ENCODE data around the gene ENAM. TPM values are rescaled to one million over a fixed set of nuclear protein-coding genes. Genes with fewer than 3 reads are reported as not detected.
A peak's percentile ranks its signal among the peaks of the same experiment; 100 is the strongest.

The ENAM gene
- total and polyA plus RNA-seq, 2 donors (not counting 1 experiment from before 2014, with no cell fraction given), result 0.50 to 0.58 TPM

GRCh38 chr4:70601422-70602039 is 27.0 kb upstream of the ENAM start:
- no peak overlapping the region for H3K4me2 ChIP-seq (ENCODE audit: extremely low read depth, insufficient read depth, low read length)
- DNase-seq (ENCODE audit: low read depth in 2 of 2), result peak; percentile 59 to 77
- TF ChIP-seq EZH2 (IDR thresholded peaks at IDR 0.05; ENCODE audit: low read length, missing control alignments) (no peak), CTCF (conservative IDR thresholded peaks at IDR 0.05 in 1 of 2, IDR thresholded peaks at IDR 0.05 in 1 of 2; ENCODE audit: low read depth in 1 of 2, low read length in 2 of 2) (peak; percentile 77 to 84)
- no peak overlapping the region for H3K9ac ChIP-seq (ENCODE audit: insufficient read depth, low read length)
- no peaks in the 10 kb centered on the region for H3K9me3 ChIP-seq (ENCODE audit: control insufficient read depth, insufficient read depth, low read depth, low read length)
- no peaks in the 10 kb centered on the region for H3K79me2 ChIP-seq (ENCODE audit: control insufficient read depth, insufficient read depth, low read length)
- no peaks in the 10 kb centered on the region for H3K27me3 ChIP-seq (ENCODE audit: control insufficient read depth, insufficient read depth, low read length)
- H3K36me3 ChIP-seq (ENCODE audit: control insufficient read depth, insufficient read depth, low read length), result no peaks in the 10 kb centered on the region
- H3K27ac ChIP-seq (ENCODE audit: insufficient read depth, low read length), result no peak overlapping the region
- no peaks in the 10 kb centered on the region for H4K20me1 ChIP-seq (ENCODE audit: control insufficient read depth, extremely low read depth, insufficient read depth, low read length)
- H3K4me1 ChIP-seq (ENCODE audit: control insufficient read depth, extremely low read depth, insufficient read depth, low read length), result no peaks in the 10 kb centered on the region
- H3K4me3 ChIP-seq (replicated peaks in 1 of 4; ENCODE audit: control extremely low read depth in 1 of 4, insufficient read depth in 1 of 4, low read depth in 3 of 4, low read length in 4 of 4), result no peak overlapping the region
- H2AFZ ChIP-seq (ENCODE audit: low read length), result no peak overlapping the region

GRCh38 chr4:70603856-70604255 is 24.7 kb upstream of the ENAM start:
- H3K4me2 ChIP-seq (ENCODE audit: extremely low read depth, insufficient read depth, low read length), result no peak overlapping the region
- H3K27me3 ChIP-seq (ENCODE audit: control insufficient read depth, insufficient read depth, low read length), result no peaks in the 10 kb centered on the region
- no peaks in the 10 kb centered on the region for H3K79me2 ChIP-seq (ENCODE audit: control insufficient read depth, insufficient read depth, low read length)
- no peaks in the 10 kb centered on the region for H3K36me3 ChIP-seq (ENCODE audit: control insufficient read depth, insufficient read depth, low read length)
- H2AFZ ChIP-seq (ENCODE audit: low read length), result no peak overlapping the region
- no peak overlapping the region for H3K27ac ChIP-seq (ENCODE audit: insufficient read depth, low read length)
- DNase-seq (ENCODE audit: low read depth in 2 of 2), result peak in 1 of 2 donors; percentile 77
- TF ChIP-seq EZH2 (IDR thresholded peaks at IDR 0.05; ENCODE audit: low read length, missing control alignments), result no peak
- no peak for TF ChIP-seq CTCF (conservative IDR thresholded peaks at IDR 0.05 in 1 of 2, IDR thresholded peaks at IDR 0.05 in 1 of 2; ENCODE audit: low read depth in 1 of 2, low read length in 2 of 2)
- no peaks in the 10 kb centered on the region for H3K4me1 ChIP-seq (ENCODE audit: control insufficient read depth, extremely low read depth, insufficient read depth, low read length)
- no peak overlapping the region for H3K9ac ChIP-seq (ENCODE audit: insufficient read depth, low read length)
- no peaks in the 10 kb centered on the region for H3K9me3 ChIP-seq (ENCODE audit: control insufficient read depth, insufficient read depth, low read depth, low read length)
- H3K4me3 ChIP-seq (replicated peaks in 1 of 4; ENCODE audit: control extremely low read depth in 1 of 4, insufficient read depth in 1 of 4, low read depth in 3 of 4, low read length in 4 of 4), result no peak overlapping the region
- no peaks in the 10 kb centered on the region for H4K20me1 ChIP-seq (ENCODE audit: control insufficient read depth, extremely low read depth, insufficient read depth, low read length)

- TF ChIP-seq CTCF (conservative IDR thresholded peaks at IDR 0.05 in 1 of 2, IDR thresholded peaks at IDR 0.05 in 1 of 2; ENCODE audit: low read depth in 1 of 2, low read length in 2 of 2) (no peak), EZH2 (IDR thresholded peaks at IDR 0.05; ENCODE audit: low read length, missing control alignments) (no peak)
- Histone ChIP-seq H3K36me3 (ENCODE audit: control insufficient read depth, insufficient read depth, low read length) (no peaks in the 10 kb centered on the region), H3K4me2 (ENCODE audit: extremely low read depth, insufficient read depth, low read length) (no peak overlapping the region), H4K20me1 (ENCODE audit: control insufficient read depth, extremely low read depth, insufficient read depth, low read length) (no peaks in the 10 kb centered on the region), H3K9me3 (ENCODE audit: control insufficient read depth, insufficient read depth, low read depth, low read length) (no peaks in the 10 kb centered on the region), H3K9ac (ENCODE audit: insufficient read depth, low read length) (no peak overlapping the region), H3K4me1 (ENCODE audit: control insufficient read depth, extremely low read depth, insufficient read depth, low read length) (no peaks in the 10 kb centered on the region), H3K79me2 (ENCODE audit: control insufficient read depth, insufficient read depth, low read length) (no peaks in the 10 kb centered on the region), H2AFZ (ENCODE audit: low read length) (peak overlapping the region; percentile 16), H3K4me3 (replicated peaks in 1 of 4; ENCODE audit: control extremely low read depth in 1 of 4, insufficient read depth in 1 of 4, low read depth in 3 of 4, low read length in 4 of 4) (no peak overlapping the region), H3K27me3 (ENCODE audit: control insufficient read depth, insufficient read depth, low read length) (no peaks in the 10 kb centered on the region), H3K27ac (ENCODE audit: insufficient read depth, low read length) (no peak overlapping the region)
- no peak for DNase-seq (ENCODE audit: low read depth in 2 of 2)
Observed at GRCh38 chr4:70606459-70606858, 22.1 kb upstream of the ENAM start.
